Measurements from ENCODE around the gene PIGM.

PIGM gene

DNA sequence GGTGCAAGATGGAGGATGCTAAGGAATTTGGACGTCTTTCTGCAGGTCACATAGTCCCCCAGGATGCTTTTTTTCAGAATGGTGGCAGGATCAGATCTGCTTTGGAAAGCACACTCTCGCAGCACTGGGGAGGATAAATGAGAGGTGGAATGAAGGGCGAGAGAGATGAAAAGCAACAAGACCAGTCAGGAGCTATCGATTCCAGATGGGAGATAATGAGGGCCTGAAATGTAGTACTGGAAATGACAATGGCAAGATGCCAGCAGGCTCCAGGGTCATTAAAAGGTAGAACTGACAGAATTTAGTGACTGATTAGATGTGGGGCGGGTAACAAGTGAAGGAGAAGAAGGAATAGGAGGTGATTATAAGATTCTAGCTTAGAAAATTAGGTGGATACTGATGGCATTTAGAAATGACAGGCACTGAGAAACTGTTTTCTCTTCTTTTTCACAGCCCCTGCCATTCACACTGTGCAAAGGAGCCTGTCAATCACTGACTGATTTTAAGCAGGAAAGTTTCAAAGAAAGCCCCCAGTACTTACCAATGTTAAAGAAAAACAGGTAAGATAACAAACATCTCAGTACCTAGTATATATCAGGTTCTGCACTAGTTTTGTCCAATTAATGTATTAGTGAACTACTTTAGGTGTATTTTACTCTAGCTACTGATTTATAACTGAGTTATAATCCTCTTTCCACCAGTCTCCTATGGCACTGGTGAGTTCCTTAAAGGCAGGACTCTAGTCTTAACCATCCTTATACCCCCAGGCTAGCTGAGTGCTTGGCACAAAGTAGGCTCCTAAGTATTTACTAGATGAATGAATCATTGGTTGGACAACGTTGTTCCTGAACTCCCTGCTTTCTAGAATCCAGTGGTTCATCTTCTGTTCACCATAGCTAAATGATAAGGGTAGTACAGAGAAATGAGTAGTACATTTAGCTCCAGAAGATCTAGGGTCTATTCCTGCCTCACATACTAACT, 9.2 kb downstream of the PIGM start:
- no peak for DNase-seq (ENCODE audit: low read depth in 2 of 2)

- DNase-seq (ENCODE audit: low read depth in 2 of 2): no peak
These were observed 10.3 kb downstream of the PIGM start for GRCh38 chr1:160021376-160022074.

DNA sequence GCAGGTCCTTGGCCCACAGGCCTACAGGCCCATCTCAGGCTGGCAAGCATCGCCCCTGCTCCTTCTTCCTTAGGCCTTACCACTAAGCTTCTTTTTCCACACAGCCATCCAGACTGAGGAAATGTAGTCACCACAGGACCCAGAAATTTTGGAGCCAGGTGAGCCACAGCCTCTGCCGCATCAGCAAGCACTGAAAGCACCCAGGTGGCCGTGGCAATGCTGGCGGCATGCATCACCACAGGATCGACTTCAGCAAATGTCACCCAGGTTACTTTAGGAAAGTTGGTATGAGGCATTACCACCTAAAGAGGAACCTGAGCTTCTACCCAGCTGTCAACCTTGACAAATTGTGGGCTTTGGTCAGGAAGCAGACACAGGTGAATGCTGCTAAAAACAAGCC, 11.6 kb downstream of the PIGM start:
- no peak for DNase-seq (ENCODE audit: low read depth in 2 of 2)

DNA sequence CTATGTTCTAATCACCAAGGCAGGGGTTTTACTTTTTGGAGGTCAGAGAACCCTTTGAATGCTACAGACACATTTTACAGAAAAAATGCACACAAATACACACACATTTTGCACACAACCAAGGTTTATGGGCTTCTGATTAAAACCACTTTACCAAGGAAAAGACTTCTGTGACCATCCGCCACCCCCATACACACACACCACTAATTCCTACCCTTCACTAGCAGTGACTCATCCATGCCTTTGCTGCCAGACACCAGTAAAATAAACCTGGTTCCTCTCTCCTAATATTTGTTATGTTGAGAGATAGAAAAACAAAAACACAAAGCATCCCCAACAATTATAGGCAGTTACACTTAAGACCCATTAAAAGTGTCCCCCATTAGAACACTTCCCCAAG, 12.9 kb downstream of the PIGM start:
- DNase-seq (ENCODE audit: low read depth in 2 of 2): no peak

- DNase-seq (ENCODE audit: low read depth in 2 of 2): no peak
These were observed 13.4 kb downstream of the PIGM start for GRCh38 chr1:160018347-160018746.

- no peak for DNase-seq (ENCODE audit: low read depth in 2 of 2)
These were observed 14.2 kb downstream of the PIGM start for GRCh38 chr1:160017592-160017991.

GRCh38 chr1:160011781-160012180, 20.0 kb downstream of the PIGM start:
- DNase-seq (ENCODE audit: low read depth in 2 of 2): no peak

- no peak for DNase-seq (ENCODE audit: low read depth in 2 of 2)
These were observed 22.0 kb downstream of the PIGM start for GRCh38 chr1:160009801-160010200.

- no peak for DNase-seq (ENCODE audit: low read depth in 2 of 2)
These were observed 22.7 kb downstream of the PIGM start for GRCh38 chr1:160009081-160009480.

DNA sequence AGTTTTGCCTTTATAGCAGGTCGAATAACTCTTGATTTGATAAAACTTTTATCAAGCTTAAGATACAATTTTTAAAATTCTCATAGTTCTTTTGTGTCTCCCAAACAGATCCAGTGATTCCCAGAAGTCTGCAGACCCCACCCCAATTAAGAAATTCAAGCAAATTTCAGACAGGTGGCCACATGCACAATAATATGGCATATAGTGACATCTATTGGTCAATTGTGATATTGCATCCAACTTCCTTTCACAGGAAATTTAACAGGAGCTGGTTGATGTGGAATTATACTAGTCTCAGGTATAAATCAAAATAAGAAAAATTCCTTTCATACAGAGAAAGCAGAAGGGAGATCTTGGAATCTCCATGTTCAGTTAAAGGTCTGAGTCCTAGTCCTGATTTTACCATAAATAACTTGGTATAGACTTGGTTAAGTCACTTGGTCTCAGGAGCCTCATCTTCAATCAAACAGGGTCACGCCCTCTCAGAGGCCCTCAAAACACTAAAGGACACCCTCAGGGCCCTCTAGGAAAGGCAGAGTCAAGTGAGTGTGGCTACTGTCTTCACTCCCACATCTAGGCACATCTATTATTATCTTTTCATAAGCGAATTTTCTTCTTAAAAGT, 24.1 kb downstream of the PIGM start:
- no peak for DNase-seq (ENCODE audit: low read depth in 2 of 2)

GRCh38 chr1:160006312-160006940, 25.4 kb downstream of the PIGM start:
- peak; percentile 59 to 61 for DNase-seq (ENCODE audit: low read depth in 2 of 2)

- DNase-seq (ENCODE audit: low read depth in 2 of 2): no peak
These were observed 26.7 kb downstream of the PIGM start for GRCh38 chr1:160005070-160005469.

DNA sequence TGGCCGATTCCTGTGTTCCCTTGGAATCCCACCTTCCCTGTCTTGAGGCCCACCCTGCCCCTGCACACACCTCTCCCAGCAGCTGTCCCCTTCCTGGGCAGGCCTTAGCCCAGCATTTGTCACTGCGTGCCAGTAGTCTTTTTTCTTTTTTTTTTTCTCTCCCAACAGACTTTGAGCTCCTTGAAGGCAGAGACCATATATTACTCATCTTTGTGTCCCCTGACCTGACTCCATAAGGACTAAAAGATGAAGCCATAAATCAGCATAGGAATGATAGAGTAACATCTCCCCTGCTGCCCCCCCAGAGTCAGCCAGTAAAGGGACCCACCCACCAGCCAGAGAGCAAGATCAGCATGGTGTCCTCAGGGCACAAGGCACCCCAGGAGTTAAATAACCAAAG, 27.4 kb downstream of the PIGM start:
- DNase-seq (ENCODE audit: low read depth in 2 of 2): no peak

DNA sequence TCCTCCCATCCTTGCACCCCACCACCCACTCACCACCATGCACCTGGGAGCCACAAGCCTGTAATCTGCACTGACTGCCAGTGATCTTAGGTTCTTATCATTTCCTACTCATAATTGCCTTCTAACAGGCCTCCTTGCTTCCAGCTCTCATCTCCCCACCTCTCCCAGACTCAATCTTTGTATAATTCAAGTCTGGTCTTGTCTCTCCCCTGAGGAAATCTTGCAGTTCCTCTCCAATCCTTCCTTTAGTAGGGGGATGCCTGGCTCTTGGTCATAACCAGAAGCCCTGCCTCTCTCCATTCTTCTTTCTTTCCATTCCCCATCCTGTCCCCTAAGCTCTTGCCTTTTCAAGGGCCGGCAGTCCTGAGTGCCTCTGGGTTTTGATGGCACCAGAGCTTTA, 27.8 kb downstream of the PIGM start:
- DNase-seq (ENCODE audit: low read depth in 2 of 2): no peak

DNA sequence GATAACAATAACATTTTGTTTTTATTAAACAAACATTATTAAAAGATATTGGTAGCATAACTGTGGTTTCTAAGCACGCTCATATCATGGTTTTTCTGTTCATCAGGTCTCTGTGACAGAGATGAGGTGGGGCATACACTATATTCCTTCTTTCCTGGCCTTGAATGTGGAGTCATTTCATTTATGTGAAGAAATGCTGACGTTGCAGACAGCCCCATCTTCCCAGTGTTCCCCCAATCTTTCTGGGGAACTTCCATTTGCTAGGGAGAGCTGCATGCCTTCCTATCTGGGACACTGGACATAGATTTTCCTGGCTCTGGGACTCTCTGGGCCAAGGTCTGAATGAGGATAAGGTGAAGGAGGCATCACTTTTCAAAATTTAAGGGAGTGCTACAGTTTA, 30.4 kb downstream of the PIGM start:
- no peak for DNase-seq (ENCODE audit: low read depth in 2 of 2)

DNA sequence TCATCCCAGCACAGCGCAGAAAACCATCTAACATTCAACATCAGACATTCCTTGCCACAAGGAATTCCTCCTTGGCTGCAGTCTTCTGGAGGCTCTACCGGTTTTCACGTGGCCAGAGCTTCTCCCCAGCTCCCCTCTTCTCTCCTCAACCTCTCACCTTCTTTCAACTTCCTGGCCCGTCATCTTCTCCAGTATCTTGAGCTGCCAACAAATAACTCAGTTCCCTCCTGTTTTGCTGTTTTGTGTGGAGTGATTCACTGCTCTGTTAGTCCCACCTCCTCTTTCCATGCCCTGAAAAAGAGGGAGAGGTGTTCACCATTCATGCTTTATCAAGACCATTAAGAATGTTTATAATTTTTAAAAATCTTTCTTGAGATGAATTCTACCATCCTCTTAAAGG, 32.6 kb downstream of the PIGM start:
- no peak for DNase-seq (ENCODE audit: low read depth in 2 of 2)

GRCh38 chr1:159996653-159997052, 35.1 kb downstream of the PIGM start:
- no peak for DNase-seq (ENCODE audit: low read depth in 2 of 2)

DNA sequence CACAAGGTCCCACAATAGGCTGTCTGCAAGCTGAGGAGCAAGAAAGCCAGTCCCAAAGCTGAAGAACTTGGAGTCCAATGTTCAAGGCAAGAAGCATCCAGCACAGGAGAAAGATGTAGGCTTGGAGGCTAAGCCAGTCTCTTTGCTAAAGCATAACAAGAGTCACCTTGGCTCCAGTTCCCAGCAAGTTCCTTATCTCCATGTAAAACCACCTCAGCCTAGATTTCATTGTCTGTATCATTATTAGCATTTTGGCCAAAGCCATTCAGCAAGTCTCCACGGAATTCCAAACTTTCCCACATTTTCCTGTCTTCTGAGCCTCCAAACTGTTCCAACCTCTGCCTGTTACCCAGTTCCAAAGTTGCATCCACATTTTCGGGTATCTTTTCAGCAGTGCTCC, 36.9 kb downstream of the PIGM start:
- no peak for DNase-seq (ENCODE audit: low read depth in 2 of 2)

GRCh38 chr1:159993911-159994310, 37.9 kb downstream of the PIGM start:
- DNase-seq (ENCODE audit: low read depth in 2 of 2): no peak

GRCh38 chr1:159992161-159992560, 39.6 kb downstream of the PIGM start:
- no peak for DNase-seq (ENCODE audit: low read depth in 2 of 2)

DNA sequence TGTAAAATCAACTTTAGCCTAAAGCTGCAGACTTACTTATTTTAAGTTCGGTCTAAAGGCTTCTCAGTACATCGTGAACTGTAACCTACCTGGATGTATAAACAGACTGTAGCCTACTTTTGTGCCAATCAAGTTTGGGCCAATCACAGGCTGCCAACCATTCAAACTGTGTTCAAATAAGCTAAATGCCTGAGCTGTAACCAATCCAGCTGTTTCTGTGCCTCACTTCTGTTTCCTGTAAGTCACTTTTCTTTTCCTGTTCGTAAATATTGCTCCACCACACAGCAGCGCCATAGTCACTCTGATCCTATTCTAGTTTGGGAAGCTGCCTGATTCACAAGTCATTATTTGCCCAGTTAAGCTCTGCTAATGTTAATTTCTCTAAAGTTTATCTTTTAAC, 40.3 kb downstream of the PIGM start:
- no peak for DNase-seq (ENCODE audit: low read depth in 2 of 2)

DNA sequence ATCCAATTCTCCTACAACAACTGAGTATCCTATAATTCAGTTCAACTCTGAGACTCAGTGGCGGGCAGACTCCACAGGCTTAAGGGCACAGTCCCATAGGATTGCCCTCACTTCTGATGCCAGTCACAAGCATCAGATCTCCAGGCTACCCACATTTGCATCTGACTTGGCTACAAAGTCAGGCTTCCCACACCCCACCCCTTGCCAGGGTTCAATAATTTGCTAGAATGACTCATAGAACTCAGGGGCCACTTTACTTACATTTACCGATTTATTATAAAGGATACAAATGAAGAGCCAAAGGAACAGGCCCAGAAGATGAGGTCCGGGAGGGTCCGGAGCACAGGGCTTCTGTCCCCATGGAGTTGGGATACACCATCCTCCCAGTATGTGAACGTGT, 41.8 kb downstream of the PIGM start:
- DNase-seq (ENCODE audit: low read depth in 2 of 2): no peak
